ENCODE measurements around the gene HOXC10.

DNA sequence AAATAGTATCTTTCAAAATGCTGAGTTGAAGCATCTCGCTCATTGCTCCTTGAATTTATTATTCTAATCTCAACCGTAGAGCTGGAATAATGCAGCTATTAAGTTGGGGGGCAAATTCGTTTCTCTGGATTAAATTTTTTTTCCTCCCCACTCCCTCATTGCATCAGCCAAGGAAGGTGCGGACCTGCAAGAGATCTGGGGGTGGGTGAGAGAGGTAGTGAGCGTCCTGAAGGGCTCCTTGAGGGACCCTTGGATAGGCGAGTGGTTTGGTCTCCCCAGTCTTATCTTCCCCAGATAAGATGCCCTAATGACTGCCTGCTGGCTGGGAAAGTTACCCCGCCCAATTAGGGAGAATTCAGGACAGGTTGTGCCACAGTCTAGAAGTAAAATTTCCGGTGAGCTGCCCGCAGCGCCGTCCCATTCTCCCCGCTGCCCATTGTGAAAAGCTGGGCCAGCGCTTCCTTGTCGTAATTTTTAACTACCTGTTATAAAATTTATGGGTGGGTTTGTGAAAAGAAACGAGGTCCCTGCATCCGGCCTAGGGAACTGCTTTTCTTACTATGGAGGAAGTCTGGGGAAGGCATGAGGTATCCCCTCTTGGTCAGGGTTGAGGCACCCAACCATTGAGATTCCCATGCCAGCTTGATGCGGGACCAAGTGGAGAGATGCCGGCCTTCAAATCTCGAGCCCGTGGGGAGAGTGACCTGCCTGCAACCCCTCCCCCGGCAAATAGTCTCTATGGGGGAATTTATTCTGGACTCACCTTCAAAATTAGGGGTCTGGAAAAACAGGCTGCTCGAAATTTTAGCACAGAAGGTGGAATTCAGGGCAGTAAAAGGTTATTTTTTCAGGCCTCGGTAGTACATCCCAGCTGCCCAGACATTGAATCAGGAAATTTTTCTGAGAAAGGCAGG is 30.3 kb downstream of the HOXC10 start:
- TF ChIP-seq, protein P1, sequence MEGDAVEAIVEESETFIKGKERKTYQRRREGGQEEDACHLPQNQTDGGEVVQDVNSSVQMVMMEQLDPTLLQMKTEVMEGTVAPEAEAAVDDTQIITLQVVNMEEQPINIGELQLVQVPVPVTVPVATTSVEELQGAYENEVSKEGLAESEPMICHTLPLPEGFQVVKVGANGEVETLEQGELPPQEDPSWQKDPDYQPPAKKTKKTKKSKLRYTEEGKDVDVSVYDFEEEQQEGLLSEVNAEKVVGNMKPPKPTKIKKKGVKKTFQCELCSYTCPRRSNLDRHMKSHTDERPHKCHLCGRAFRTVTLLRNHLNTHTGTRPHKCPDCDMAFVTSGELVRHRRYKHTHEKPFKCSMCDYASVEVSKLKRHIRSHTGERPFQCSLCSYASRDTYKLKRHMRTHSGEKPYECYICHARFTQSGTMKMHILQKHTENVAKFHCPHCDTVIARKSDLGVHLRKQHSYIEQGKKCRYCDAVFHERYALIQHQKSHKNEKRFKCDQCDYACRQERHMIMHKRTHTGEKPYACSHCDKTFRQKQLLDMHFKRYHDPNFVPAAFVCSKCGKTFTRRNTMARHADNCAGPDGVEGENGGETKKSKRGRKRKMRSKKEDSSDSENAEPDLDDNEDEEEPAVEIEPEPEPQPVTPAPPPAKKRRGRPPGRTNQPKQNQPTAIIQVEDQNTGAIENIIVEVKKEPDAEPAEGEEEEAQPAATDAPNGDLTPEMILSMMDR (IDR thresholded peaks at IDR 0.05; ENCODE audit: insufficient read depth, low read length): no peak
- TF ChIP-seq POLR2AphosphoS5 (IDR thresholded peaks at IDR 0.05; ENCODE audit: low read depth): no peak
- TF ChIP-seq, protein P2, sequence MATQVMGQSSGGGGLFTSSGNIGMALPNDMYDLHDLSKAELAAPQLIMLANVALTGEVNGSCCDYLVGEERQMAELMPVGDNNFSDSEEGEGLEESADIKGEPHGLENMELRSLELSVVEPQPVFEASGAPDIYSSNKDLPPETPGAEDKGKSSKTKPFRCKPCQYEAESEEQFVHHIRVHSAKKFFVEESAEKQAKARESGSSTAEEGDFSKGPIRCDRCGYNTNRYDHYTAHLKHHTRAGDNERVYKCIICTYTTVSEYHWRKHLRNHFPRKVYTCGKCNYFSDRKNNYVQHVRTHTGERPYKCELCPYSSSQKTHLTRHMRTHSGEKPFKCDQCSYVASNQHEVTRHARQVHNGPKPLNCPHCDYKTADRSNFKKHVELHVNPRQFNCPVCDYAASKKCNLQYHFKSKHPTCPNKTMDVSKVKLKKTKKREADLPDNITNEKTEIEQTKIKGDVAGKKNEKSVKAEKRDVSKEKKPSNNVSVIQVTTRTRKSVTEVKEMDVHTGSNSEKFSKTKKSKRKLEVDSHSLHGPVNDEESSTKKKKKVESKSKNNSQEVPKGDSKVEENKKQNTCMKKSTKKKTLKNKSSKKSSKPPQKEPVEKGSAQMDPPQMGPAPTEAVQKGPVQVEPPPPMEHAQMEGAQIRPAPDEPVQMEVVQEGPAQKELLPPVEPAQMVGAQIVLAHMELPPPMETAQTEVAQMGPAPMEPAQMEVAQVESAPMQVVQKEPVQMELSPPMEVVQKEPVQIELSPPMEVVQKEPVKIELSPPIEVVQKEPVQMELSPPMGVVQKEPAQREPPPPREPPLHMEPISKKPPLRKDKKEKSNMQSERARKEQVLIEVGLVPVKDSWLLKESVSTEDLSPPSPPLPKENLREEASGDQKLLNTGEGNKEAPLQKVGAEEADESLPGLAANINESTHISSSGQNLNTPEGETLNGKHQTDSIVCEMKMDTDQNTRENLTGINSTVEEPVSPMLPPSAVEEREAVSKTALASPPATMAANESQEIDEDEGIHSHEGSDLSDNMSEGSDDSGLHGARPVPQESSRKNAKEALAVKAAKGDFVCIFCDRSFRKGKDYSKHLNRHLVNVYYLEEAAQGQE (IDR thresholded peaks at IDR 0.05; ENCODE audit: insufficient replicate concordance, low read depth): no peak
